OCI-LY1 (cell line): ENCODE results near the gene GPM6B.

Experiments used
- CTCF ChIP-seq: fragments of 200-600 bp; sonication (generic), shearing (Covaris generic); IDR thresholded peaks from 2 replicates; pipeline ENCODE4 v1.5.1; 2017; ENCODE audit warnings: mild to moderate bottlenecking, antibody characterized with exemption, low read length, moderate library complexity, mixed read lengths
- EZH2 ChIP-seq: fragments of 200-600 bp; sonication (generic), shearing (Covaris generic); IDR thresholded peaks from 2 replicates; pipeline ENCODE4 v1.8.0; 2017; ENCODE audit warnings: borderline replicate concordance, mixed run types, mild to moderate bottlenecking, antibody characterized with exemption, low read length, moderate library complexity, mixed read lengths

DNA sequence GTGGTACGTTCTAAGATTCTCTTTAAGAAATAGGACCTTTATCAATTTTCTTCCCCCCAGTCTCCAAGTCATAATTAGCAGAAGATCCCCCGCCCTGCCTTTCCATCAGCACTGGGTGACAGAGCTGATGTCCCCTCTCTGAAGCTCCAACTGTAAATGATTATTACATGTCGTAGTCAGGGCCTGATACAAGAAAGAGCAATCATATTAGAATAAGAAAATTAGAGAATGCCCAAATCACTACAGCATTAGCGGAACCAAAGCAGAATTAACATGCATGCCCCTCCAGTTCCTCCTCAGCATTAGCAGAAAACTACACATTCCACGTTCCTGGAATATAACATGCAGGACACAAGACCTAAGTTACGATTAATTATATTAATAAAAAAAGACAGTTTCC, 717 bp downstream of the GPM6B start:
- TF ChIP-seq CTCF, result no peak
- no peak for TF ChIP-seq EZH2
